K562 treated with DMSO at 1 percent for 12 hours (cell line): ENCODE data around the gene FAM163A. TPM values are rescaled to one million over a fixed set of nuclear protein-coding genes. Genes with fewer than 3 reads are reported as not detected.

Experiments
- total RNA-seq: library from RNA; unstranded; fragments of 300-600 nt; gene quantifications from 2 replicates; pipeline ENCODE4 v1.2.3, GENCODE V29; 2022; ENCODE audit not compliant: insufficient read depth

FAM163A gene
- total RNA-seq: not detected in 2 replicates

GRCh38 chr1:179742717-179743678 lies at the start of gene FAM163A:
TSS of gene FAM163A (plus strand) at chr1:179743291. CDS start at chr1:179813098, 69,807 bp downstream.

Other genes with a start within 250 kb of the FAM163A start
- gene NPHS2, start 167.3 kb upstream of the FAM163A start, total RNA-seq: not detected in 2 replicates
- gene TDRD5, start 151.5 kb upstream of the FAM163A start, total RNA-seq: 0.30 and 0.57 TPM in 2 replicates
- 8.4 and 22.7 TPM in 2 replicates for gene TOR1AIP2, start 134.5 kb downstream of the FAM163A start, total RNA-seq
- 16.0 and 41.2 TPM in 2 replicates for gene TOR1AIP1, start 139.0 kb downstream of the FAM163A start, total RNA-seq
- gene CEP350, start 211.5 kb downstream of the FAM163A start, total RNA-seq: 5.0 and 35.7 TPM in 2 replicates